ENCODE results near the gene SPATA20. TPM values are rescaled to one million over a fixed set of nuclear protein-coding genes. Genes with fewer than 3 reads are reported as not detected.
A peak's percentile ranks its signal among the peaks of the same experiment; 100 is the strongest.

Gene SPATA20
- total and polyA plus RNA-seq, 2 of the 13 experiments (the other 11 are each of a cell fraction or from before 2014, with no cell fraction given), result 36.1 to 64.8 TPM

- 44% methylated on average over 6 of the region's 18 CpGs for WGBS (ENCODE audit: low lambda C conversion rate)
- BruUV-seq (replicated peaks), result no TSS peak
- no peak for DNase-seq (ENCODE audit: low spot score)
- Histone ChIP-seq H3K9ac (ENCODE audit: insufficient read depth, low read depth, low read length) (no peak overlapping the region), H3K4me1 (ENCODE audit: insufficient read depth, low read length) (no peaks in the 10 kb centered on the region), H4K20me1 (ENCODE audit: insufficient read depth, low read length) (no peaks in the 10 kb centered on the region), H2AFZ (ENCODE audit: low read length) (no peak overlapping the region), H3K9me3 (ENCODE audit: low read length) (no peaks in the 10 kb centered on the region), H3K27me3 (ENCODE audit: control insufficient read depth in 1 of 2, insufficient read depth in 2 of 2, low read length in 2 of 2) (peaks cover 27 to 91% of the 10 kb centered on the region in 2 experiments; a peak in 4 of 5 replicates), H3K4me2 (ENCODE audit: low read depth, low read length) (no peak overlapping the region), H3K4me3 (replicated peaks in 1 of 3; ENCODE audit: insufficient read depth in 1 of 3, low read depth in 2 of 3, low read length in 3 of 3) (no peak overlapping the region), H3K36me3 (replicated peaks in 1 of 2; ENCODE audit: control insufficient read depth in 1 of 2, insufficient read depth in 2 of 2, low read length in 2 of 2) (no peaks in the 10 kb centered on the region), H3K27ac (ENCODE audit: extremely low read length, insufficient read depth, low read length) (no peak overlapping the region), H3K79me2 (ENCODE audit: insufficient read depth, low read length) (no peaks in the 10 kb centered on the region)
- ATAC-seq, result no peak
- TF ChIP-seq CREB1 (IDR thresholded peaks at IDR 0.05) (peak; percentile 64), CREB1 (CRISPR knock-in tag; IDR thresholded peaks at IDR 0.05) (no peak), YEATS4 (CRISPR knock-in tag; IDR thresholded peaks at IDR 0.05; ENCODE audit: borderline replicate concordance) (no peak)
- TF ChIP-seq, protein P1, sequence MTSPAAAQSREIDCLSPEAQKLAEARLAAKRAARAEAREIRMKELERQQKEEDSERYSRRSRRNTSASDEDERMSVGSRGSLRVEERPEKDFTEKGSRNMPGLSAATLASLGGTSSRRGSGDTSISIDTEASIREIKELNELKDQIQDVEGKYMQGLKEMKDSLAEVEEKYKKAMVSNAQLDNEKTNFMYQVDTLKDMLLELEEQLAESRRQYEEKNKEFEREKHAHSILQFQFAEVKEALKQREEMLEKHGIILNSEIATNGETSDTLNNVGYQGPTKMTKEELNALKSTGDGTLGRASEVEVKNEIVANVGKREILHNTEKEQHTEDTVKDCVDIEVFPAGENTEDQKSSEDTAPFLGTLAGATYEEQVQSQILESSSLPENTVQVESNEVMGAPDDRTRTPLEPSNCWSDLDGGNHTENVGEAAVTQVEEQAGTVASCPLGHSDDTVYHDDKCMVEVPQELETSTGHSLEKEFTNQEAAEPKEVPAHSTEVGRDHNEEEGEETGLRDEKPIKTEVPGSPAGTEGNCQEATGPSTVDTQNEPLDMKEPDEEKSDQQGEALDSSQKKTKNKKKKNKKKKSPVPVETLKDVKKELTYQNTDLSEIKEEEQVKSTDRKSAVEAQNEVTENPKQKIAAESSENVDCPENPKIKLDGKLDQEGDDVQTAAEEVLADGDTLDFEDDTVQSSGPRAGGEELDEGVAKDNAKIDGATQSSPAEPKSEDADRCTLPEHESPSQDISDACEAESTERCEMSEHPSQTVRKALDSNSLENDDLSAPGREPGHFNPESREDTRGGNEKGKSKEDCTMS (CRISPR knock-in tag; conservative IDR thresholded peaks at IDR 0.05), result no peak
- in situ Hi-C loops (cut with HindIII; ENCODE audit: extremely low pct_ligation_motif_present, low pct_unique_long_range_greater_than_20kb), result no loop called here
- CTCF ChIA-PET (ENCODE audit: low intra/inter-chr PET ratio, low total read pairs), result no interaction called here
- no peak for FAIRE-seq
- POLR2A ChIA-PET, result no interaction called here
- intact Hi-C loops (cut with micrococcal nuclease; ENCODE audit: unreplicated experiment), result no loop called here
Observed at GRCh38 chr17:50602836-50603235, 55.9 kb downstream of the SPATA20 start.

GRCh38 chr17:50603340-50603739 lies 56.4 kb downstream of the SPATA20 start:
- WGBS (ENCODE audit: low lambda C conversion rate), result 15% methylated on average over 9 of the region's 9 CpGs
- peak; percentile 35 for DNase-seq (ENCODE audit: low spot score)
- 0 out of 2 replicates have a peak, but pooled peaks have one; percentile 7 for TF ChIP-seq STAG1 (CRISPR knock-in tag; IDR thresholded peaks at IDR 0.05)
- TF ChIP-seq ZMYM2 (CRISPR knock-in tag; IDR thresholded peaks at IDR 0.05), result no peak
- no peak for TF ChIP-seq ZC3H4 (CRISPR knock-in tag; IDR thresholded peaks at IDR 0.05; ENCODE audit: borderline replicate concordance)
- no peak for TF ChIP-seq ZSCAN25 (CRISPR knock-in tag; IDR thresholded peaks at IDR 0.05)
- no peak for TF ChIP-seq TFE3 (CRISPR knock-in tag; IDR thresholded peaks at IDR 0.05)
- TF ChIP-seq, protein P2, sequence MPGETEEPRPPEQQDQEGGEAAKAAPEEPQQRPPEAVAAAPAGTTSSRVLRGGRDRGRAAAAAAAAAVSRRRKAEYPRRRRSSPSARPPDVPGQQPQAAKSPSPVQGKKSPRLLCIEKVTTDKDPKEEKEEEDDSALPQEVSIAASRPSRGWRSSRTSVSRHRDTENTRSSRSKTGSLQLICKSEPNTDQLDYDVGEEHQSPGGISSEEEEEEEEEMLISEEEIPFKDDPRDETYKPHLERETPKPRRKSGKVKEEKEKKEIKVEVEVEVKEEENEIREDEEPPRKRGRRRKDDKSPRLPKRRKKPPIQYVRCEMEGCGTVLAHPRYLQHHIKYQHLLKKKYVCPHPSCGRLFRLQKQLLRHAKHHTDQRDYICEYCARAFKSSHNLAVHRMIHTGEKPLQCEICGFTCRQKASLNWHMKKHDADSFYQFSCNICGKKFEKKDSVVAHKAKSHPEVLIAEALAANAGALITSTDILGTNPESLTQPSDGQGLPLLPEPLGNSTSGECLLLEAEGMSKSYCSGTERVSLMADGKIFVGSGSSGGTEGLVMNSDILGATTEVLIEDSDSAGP (CRISPR knock-in tag; IDR thresholded peaks at IDR 0.05; ENCODE audit: borderline replicate concordance), result 0 out of 2 replicates have a peak, but pooled peaks have one; percentile 23
- TF ChIP-seq ZNF563 (CRISPR knock-in tag; IDR thresholded peaks at IDR 0.05), result no peak

More at GRCh38 chr17:50603340-50603739, 56.4 kb downstream of the SPATA20 start:
- in situ Hi-C loops (cut with HindIII; ENCODE audit: extremely low pct_ligation_motif_present, low pct_unique_long_range_greater_than_20kb) (no loop called here), intact Hi-C loops (cut with micrococcal nuclease; ENCODE audit: unreplicated experiment) (no loop called here)
- BruUV-seq (replicated peaks), result no TSS peak
- Histone ChIP-seq H3K9ac (ENCODE audit: insufficient read depth, low read depth, low read length) (no peak overlapping the region), H3K27me3 (ENCODE audit: control insufficient read depth in 1 of 2, insufficient read depth in 2 of 2, low read length in 2 of 2) (peaks cover 30 to 94% of the 10 kb centered on the region in 2 experiments; a peak in 4 of 5 replicates), H3K9me3 (ENCODE audit: low read length) (no peaks in the 10 kb centered on the region), H3K4me1 (ENCODE audit: insufficient read depth, low read length) (no peaks in the 10 kb centered on the region), H3K4me3 (replicated peaks in 1 of 3; ENCODE audit: insufficient read depth in 1 of 3, low read depth in 2 of 3, low read length in 3 of 3) (no peak overlapping the region), H3K79me2 (ENCODE audit: insufficient read depth, low read length) (no peaks in the 10 kb centered on the region), H3K27ac (ENCODE audit: extremely low read length, insufficient read depth, low read length) (no peak overlapping the region), H3K36me3 (replicated peaks in 1 of 2; ENCODE audit: control insufficient read depth in 1 of 2, insufficient read depth in 2 of 2, low read length in 2 of 2) (no peaks in the 10 kb centered on the region), H2AFZ (ENCODE audit: low read length) (no peak overlapping the region), H3K4me2 (ENCODE audit: low read depth, low read length) (no peak overlapping the region), H4K20me1 (ENCODE audit: insufficient read depth, low read length) (no peaks in the 10 kb centered on the region)
- FAIRE-seq, result no peak
- ChIA-PET POLR2A (interaction anchor here (1.3 kb wide), 1 partner anchor 23 kb away, joined by 3 read pairs; no protein-coding TSS in a partner anchor), CTCF (ENCODE audit: low intra/inter-chr PET ratio, low total read pairs) (no interaction called here)
- peak; percentile 88 for ATAC-seq

All from HepG2 (cell line).